H54 (cell line): ENCODE data around the gene EPB41L4A.
"Not testable (repeated sequence)": the region's sequence is repeated elsewhere in the genome, so short reads cannot be mapped to it uniquely, and the experiment has no call there.

Source experiments
- DNase-seq: peaks from one replicate; pipeline ENCODE4 v3.0.0; 2011; ENCODE audit warnings: low spot score, mixed read lengths; ENCODE audit not compliant: insufficient read length
- FAIRE-seq: peaks from 3 replicates; lab custom pipeline; 2011; peaks lifted over from hg19 to GRCh38; lab: Jason Lieb, UNC
- POLR2A ChIP-seq: IDR thresholded peaks from 2 replicates; pipeline ENCODE4 v1.6.1; 2011; ENCODE audit warnings: low read depth, mild to moderate bottlenecking, low read length

EPB41L4A gene

GRCh38 chr5:112419164-112419985 lies at the start of gene EPB41L4A:
TSS of gene EPB41L4A (minus strand) at chr5:112419277. CDS start at chr5:112419039, 238 bp downstream.
- no peak for TF ChIP-seq POLR2A
- DNase-seq: no peak
- FAIRE-seq: no peak

DNA sequence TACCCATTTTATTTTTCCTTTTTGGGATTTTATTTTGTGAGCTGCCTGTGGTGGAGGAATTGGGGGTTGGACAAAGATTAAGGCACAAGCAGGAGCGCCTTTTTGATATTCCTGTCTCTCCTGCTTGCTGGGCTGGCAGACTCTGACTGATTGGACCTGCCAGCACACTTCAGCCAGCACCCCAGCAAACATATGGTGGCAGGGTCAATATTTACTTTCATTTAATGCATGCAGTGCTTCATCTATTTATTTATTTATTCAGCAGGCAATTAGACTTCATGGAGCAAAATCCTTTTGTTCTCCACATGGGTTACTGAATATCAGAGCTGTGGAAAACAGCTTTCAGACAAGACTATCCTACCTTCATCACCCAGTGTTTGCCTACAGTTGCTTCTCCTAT lies 48.4 kb upstream of the EPB41L4A start:
- no peak for TF ChIP-seq POLR2A
- FAIRE-seq (no peak), DNase-seq (no peak)

DNA sequence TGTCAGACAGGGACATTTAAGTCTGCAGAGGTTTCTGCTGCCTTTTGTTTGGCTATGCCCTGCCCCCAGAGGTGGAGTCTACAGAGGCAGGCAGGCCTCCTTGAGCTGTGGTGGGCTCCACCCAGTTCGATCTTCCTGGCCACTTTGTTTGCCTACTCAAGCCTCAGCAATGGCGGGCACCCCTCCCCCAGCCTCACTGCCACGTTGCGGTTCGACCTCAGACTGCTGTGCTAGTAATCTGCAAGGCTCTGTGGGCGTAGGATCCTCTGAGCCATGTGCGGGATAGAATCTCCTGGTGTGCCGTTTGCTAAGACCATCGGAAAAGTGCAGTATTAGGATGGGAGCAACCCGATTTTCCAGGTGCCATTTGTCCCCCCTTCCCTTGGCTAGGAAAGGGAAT lies 47.2 kb upstream of the EPB41L4A start:
- DNase-seq, FAIRE-seq: not testable (repeated sequence)

GRCh38 chr5:112447187-112447760 lies 28.2 kb upstream of the EPB41L4A start:
- FAIRE-seq, DNase-seq: not testable (repeated sequence)

- no peak for FAIRE-seq
- TF ChIP-seq POLR2A: no peak
Observed at GRCh38 chr5:112445626-112446350, 26.7 kb upstream of the EPB41L4A start.

GRCh38 chr5:112443932-112444331 lies 24.9 kb upstream of the EPB41L4A start:
- not testable (repeated sequence) for DNase-seq, FAIRE-seq

More at GRCh38 chr5:112445626-112446350, 26.7 kb upstream of the EPB41L4A start:
- no peak for DNase-seq

DNA sequence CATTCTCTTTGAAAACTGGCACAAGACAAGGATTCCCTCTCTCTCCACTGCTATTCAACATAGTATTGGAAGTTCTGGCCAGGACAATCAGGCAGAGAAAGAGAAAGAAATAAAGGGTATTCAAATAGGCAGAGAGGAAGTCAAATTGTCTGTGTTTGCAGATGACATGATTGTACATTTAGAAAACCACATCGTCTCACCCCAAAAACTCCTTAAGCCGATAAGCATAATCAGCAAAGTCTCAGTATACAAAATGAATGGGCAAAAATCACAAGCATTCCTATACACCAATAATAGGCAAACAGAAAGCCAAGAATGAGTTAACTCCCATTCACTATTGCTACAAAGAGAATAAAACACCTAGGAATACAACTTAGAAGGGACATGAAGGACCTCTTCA lies 21.0 kb upstream of the EPB41L4A start:
- FAIRE-seq: no peak
- TF ChIP-seq POLR2A: no peak

DNA sequence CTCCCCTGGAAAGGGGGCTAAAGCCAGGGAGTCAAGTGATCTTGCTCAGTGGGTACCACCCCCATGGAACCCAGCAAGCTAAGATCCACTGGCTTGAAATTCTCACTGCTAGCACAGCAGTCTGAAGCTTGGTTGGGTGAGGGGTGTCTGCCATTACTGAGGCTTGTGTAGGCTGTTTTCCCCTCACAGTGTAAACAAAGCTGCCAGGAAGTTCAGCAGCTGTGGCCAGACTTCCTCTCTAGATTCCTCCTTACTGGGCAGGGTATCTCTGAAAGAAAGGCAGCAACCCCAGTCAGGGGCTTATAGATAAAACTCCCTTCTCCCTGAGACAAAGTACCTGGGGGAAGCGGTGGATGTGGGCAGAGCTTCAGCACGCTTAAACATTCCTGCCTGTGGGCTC lies 17.1 kb upstream of the EPB41L4A start:
- TF ChIP-seq POLR2A: no peak
- DNase-seq (no peak), FAIRE-seq (no peak)

More for the DNA sequence above, 21.0 kb upstream of the EPB41L4A start:
- DNase-seq: no peak

GRCh38 chr5:112434641-112435040 lies 15.6 kb upstream of the EPB41L4A start:
- DNase-seq: no peak

GRCh38 chr5:112426202-112426601 lies 7.1 kb upstream of the EPB41L4A start:
- FAIRE-seq, DNase-seq: not testable (repeated sequence)

More at GRCh38 chr5:112434641-112435040, 15.6 kb upstream of the EPB41L4A start:
- TF ChIP-seq POLR2A: no peak
- no peak for FAIRE-seq

GRCh38 chr5:112419986-112420864 lies 1.1 kb upstream of the EPB41L4A start:
- no peak for DNase-seq
- TF ChIP-seq POLR2A: no peak
- FAIRE-seq: no peak

- FAIRE-seq (no peak), DNase-seq (no peak)
- TF ChIP-seq POLR2A: no peak
Observed at GRCh38 chr5:112418659-112419163, 366 bp downstream of the EPB41L4A start.
